Mesothelial cell of epicardium (in vitro differentiated cells): ENCODE measurements around the gene SHB. TPM values are rescaled to one million over a fixed set of nuclear protein-coding genes. Genes with fewer than 3 reads are reported as not detected.

ENCODE experiments used
- DNase-seq, 2 experiments: peaks; one replicate each; pipeline ENCODE4 v3.0.0; 2021; ENCODE audit warnings: low spot score in 2 of 2; ENCODE audit not compliant: unreplicated experiment in 2 of 2
- H3K27ac Mint-ChIP-seq: 2 replicates; pipeline ENCODE4 v1.8.0; 2021; ENCODE audit warnings: mixed read lengths
- H3K27me3 Mint-ChIP-seq: 2 replicates; pipeline ENCODE4 v1.8.0; 2021; ENCODE audit warnings: low read depth, mixed read lengths
- H3K36me3 Mint-ChIP-seq: 2 replicates; pipeline ENCODE4 v1.8.0; 2021; ENCODE audit warnings: mixed read lengths
- H3K4me1 Mint-ChIP-seq: 2 replicates; pipeline ENCODE4 v1.8.0; 2021; ENCODE audit warnings: mixed read lengths
- H3K4me3 Mint-ChIP-seq: 2 replicates; pipeline ENCODE4 v1.8.0; 2021; ENCODE audit warnings: mild to moderate bottlenecking, moderate library complexity, mixed read lengths
- H3K9me3 Mint-ChIP-seq: 2 replicates; pipeline ENCODE4 v1.8.0; 2021; ENCODE audit warnings: mixed read lengths
- CTCF ChIP-seq: fragments of 200-600 bp; sonication (generic); IDR thresholded peaks from one replicate; pipeline ENCODE4 v1.5.0; 2021; ENCODE audit warnings: antibody characterized with exemption; ENCODE audit not compliant: unreplicated experiment
- total RNA-seq: library from RNA; stranded (reverse); gene quantifications from 3 replicates; pipeline ENCODE4 v1.2.1, GENCODE V29; 2021

SHB gene
- total RNA-seq, 1 donor from 2014 or later: 35.5 TPM

- Mint-ChIP-seq H3K36me3 (no peaks in the 10 kb centered on the region), H3K4me1 (peaks cover 4% of the 10 kb centered on the region), H3K27me3 (no peaks in the 10 kb centered on the region), H3K27ac (no peak overlapping the region), H3K4me3 (no peak overlapping the region), H3K9me3 (no peaks in the 10 kb centered on the region)
- no peak for TF ChIP-seq CTCF
- DNase-seq: no peak
Measured at GRCh38 chr9:38085308-38085707, 16.3 kb upstream of the SHB start.

- no peak overlapping the region for H3K27ac Mint-ChIP-seq
- peaks cover 7% of the 10 kb centered on the region for H3K4me1 Mint-ChIP-seq
- no peak for DNase-seq
- H3K9me3 Mint-ChIP-seq: no peaks in the 10 kb centered on the region
- no peak for TF ChIP-seq CTCF
- H3K4me3 Mint-ChIP-seq: no peak overlapping the region
- no peaks in the 10 kb centered on the region for H3K27me3 Mint-ChIP-seq
- no peaks in the 10 kb centered on the region for H3K36me3 Mint-ChIP-seq
Measured at GRCh38 chr9:38084556-38084880, 15.5 kb upstream of the SHB start.

GRCh38 chr9:38083858-38084555, 15.0 kb upstream of the SHB start:
- Mint-ChIP-seq H3K36me3 (no peaks in the 10 kb centered on the region), H3K4me1 (peaks cover 12% of the 10 kb centered on the region), H3K27ac (no peak overlapping the region)

GRCh38 chr9:38082446-38083287, 13.6 kb upstream of the SHB start:
- Mint-ChIP-seq H3K4me3 (no peak overlapping the region), H3K27me3 (no peaks in the 10 kb centered on the region), H3K9me3 (no peaks in the 10 kb centered on the region), H3K27ac (no peak overlapping the region), H3K4me1 (peaks cover 12% of the 10 kb centered on the region), H3K36me3 (no peaks in the 10 kb centered on the region)
- TF ChIP-seq CTCF: no peak
- DNase-seq: no peak

More at GRCh38 chr9:38083858-38084555, 15.0 kb upstream of the SHB start:
- Mint-ChIP-seq H3K27me3 (no peaks in the 10 kb centered on the region), H3K4me3 (no peak overlapping the region), H3K9me3 (no peaks in the 10 kb centered on the region)
- DNase-seq: no peak
- no peak for TF ChIP-seq CTCF

DNA sequence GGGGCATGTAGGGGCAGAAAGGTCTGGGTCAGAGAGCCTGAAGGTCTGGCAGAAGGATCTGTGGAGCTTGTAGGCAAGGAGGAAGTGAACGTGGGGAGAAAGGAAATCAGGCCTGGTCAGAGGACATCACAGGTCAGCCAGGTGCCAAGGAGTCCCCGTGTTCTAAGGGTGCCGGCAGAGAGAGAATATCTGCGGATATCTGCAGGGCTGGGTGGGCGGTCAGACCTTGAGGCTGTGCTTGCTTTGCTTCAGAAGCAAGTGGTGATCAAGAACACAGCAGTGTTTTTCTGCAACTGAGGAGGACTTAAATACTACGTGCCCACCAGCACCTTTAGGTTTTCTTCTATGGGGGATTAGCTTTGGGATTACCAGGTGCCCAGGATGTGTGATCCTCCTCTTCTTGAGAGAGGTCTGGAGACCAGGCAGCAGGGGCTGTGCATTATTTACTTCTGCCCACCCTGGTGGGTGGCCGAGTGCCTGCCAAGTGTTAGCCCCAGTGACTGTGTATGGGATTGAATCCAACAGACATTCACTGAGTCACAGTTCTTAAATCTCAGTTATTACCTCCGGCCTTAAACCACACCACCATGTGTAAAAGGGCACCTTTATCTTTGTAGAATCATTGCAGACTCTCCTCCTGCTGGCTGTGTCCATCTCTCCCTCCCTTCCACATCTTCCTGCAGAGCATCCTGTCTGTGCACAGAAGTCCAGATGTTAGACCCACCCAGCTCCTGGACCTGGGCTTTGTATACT, 12.5 kb upstream of the SHB start:
- no peaks in the 10 kb centered on the region for H3K36me3 Mint-ChIP-seq
- H3K9me3 Mint-ChIP-seq: peaks cover 7% of the 10 kb centered on the region
- TF ChIP-seq CTCF: no peak
- H3K4me1 Mint-ChIP-seq: peaks cover 10% of the 10 kb centered on the region
- DNase-seq: no peak
- H3K27me3 Mint-ChIP-seq: no peaks in the 10 kb centered on the region
- H3K4me3 Mint-ChIP-seq: no peak overlapping the region
- no peak overlapping the region for H3K27ac Mint-ChIP-seq
